GM20431 (cell line): ENCODE measurements around the gene TRPC6.

Experiments
- in situ Hi-C: fragments of 300-500 bp; cut with MseI, MboI; formaldehyde crosslinking; loops from one replicate; pipeline ENCODE4 v1.15.0; 2020; ENCODE audit warnings: low sequenced_read_pairs; ENCODE audit not compliant: unreplicated experiment

Gene TRPC6

DNA sequence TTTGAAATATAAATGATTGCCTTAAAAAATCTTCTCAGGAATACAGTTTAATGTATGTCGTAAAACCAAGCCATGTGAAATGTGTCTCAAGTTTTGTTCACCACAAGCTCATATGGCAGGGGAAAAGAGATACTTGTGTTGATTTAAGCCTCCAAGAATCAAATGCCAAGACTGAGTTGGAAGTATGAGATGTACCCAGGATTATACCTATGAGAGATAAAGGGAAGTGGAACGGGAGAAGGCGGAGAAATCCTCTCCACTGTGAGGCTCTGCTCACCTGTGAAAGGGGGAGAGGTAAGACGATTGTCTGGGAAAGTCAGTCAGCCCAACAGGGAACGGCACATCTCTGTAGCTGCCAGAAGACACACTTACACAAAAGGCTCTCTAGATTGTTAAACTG, 124.8 kb downstream of the TRPC6 start:
- in situ Hi-C loops = no loop called here

DNA sequence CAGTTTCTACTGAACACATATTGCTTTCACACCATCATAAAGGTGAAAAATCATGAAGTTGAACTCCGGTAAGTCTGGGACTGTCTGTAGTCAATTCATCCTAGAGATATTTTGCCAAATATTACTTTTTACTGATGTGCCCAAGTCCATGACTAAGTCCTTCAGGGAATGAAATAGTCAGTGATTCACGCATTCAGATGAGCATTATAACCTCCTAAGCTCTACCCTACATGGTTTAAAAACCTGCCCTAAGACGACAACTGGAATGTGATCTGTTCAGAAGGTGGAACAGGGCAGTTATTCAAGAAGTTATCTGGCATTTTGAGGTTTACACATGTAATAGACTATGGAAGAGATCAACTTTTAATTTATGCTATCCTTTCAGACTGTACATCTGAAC, 125.6 kb downstream of the TRPC6 start:
- in situ Hi-C loops = no loop called here

DNA sequence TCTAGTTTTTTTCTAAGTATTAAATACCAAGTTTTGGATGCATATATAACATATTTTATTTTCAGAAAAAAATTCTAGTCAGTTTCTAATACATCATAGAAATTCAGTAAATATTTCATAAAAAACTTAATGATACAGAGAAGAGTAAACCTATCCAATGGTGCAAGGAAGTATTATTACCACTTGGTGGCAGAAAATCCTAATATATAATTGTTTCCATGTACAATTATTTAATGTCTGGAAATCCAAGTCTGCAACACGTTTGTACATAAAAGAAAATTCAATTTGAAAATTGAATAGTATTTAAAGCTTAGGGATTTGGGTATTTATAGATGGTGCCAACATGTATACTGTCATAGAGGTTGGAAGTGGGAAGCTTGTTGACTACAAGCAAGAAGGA, 127.0 kb downstream of the TRPC6 start:
- in situ Hi-C loops = no loop called here

DNA sequence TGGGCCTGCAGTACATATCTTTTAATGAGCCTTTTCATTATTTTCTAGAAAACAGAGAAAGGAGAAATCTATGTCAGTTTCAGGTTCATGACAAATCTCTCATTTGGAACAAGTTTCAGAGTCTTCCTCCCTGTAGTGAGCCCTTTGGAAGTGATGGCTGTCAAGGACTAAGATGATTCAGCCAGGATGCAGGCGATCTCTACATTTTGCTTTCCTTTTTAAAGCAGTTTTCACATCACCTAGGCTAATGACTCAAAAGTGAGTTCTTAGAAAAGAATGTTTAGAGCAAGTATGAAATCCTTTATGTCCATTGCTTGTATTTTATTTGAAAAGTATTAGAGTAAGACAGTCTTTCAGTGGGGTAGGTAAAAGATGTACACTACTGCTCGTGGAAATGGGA, 130.1 kb downstream of the TRPC6 start:
- in situ Hi-C loops = no loop called here

DNA sequence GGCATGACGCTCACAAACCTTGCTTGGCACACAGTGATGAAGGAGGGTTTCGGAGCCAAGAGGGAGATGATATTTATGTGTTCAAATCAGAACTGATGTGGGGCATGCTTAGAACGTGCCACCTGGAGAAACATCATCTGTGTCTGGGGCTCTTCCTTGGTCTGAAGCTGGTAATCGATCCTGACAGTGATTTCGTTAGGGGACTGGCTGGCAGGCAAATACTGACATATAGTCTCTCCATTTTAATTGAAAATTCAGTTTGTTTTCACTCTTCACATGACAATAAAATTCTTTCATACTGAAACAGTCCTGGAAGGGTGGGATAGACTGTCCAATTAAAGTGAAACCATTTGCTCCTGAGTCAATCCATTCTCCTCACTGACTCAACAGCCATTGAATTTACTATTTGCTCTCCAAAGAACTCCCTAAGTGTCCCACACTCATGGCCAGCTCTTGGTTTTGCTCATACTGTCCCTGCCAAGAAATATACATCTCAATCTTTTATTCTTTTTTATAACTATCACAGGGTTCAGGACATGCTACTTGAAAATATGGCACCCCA, 134.8 kb downstream of the TRPC6 start:
- in situ Hi-C loops = loop anchor here (25.0 kb wide), 2 partner anchors 388 to 563 kb away; no protein-coding TSS in a partner anchor

DNA sequence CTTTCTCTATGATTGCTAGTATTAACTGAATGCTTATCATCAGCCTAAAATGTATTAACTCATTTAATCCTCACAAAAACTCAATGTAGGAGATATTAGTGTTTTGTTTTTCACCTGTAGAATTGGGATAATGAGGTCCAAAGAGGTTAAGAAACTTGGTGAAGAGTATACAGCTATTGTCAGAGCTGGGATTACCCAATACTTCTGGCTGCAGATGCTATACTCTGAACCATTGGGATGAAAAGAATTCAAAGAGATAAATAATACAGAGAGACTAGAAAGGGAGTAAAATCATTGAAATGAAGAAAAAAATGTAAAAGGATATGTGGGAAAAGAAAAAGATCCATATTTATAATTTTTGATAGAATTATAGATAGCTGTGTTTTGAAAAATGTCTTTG, 137.1 kb downstream of the TRPC6 start:
- in situ Hi-C loops = loop anchor here (25.0 kb wide), 2 partner anchors 391 to 566 kb away; no protein-coding TSS in a partner anchor

DNA sequence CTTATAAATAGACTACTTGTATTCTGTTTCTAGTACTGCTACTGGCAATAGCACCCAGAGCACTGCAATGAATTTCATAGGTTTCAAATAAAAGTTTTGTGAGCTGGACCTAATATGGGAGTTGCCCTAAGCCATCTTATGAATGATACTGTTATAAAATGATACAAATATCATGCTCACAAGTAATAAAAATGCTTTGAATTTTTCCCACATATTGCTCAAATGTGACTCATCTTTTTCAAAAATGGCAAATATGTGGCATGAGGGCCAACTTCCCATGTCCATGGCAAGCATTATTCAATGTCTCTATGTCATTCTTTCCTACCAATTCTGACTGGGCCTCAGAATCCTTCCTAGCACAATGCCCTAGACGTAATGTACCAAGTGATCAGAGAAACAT, 137.6 kb downstream of the TRPC6 start:
- in situ Hi-C loops = loop anchor here (25.0 kb wide), 2 partner anchors 391 to 566 kb away; no protein-coding TSS in a partner anchor

DNA sequence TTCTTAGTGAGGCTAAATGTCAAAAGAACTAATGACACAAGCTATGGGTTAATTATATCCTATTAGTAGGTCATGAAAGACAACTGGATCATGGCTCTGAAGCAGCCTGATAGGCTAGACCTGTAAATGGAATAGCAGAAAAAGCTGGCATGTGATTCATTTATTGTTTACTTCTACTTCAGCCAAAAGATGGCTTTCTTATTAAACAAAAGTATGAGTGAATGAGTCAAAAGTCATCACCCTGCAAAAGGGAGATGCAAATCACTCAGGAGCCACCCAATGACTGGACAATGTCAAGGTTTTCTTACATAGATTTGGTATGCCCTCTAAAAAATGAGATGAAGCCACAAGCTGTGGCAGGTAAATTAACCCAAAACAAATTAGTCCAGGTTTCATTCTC, 138.0 kb downstream of the TRPC6 start:
- in situ Hi-C loops = loop anchor here (25.0 kb wide), 2 partner anchors 392 to 567 kb away; no protein-coding TSS in a partner anchor

DNA sequence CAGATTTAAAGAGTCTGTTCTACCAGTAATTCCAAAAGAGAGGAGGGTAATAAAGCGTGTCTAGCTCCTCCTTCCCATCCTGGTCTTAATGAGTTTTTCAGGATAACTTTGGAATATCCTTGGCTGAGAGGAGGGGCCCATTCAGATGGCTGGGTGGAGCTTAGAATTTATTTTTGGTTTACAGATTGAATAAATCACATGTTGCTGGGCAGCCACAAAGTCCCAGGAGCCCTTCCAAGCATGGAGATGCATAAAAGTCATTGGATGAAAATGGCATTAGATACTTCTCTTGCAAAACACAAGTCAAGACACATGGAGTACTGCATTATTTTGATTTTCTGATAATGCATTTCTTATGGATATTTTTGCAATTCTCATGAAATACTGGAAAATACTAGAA, 139.0 kb downstream of the TRPC6 start:
- in situ Hi-C loops = loop anchor here (25.0 kb wide), 2 partner anchors 392 to 567 kb away; no protein-coding TSS in a partner anchor

DNA sequence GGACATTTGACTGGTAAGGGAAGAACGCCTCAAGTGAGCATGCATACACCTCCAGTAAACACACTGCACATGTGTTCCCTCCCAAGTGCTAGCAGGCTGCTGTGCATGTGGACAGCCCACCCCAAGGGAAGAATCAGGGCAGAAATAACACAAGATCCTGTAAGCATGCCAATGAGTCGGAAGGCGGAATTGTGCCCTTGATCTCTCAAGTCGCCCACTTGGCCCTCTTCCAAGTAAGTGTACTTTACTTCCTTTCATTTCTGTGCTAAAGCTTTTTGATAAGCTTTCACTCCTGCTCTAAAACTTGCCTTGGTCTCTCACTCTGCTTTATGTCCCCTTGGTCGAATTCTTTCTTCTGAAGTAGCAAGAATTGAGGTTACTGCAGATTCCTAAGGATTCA, 139.6 kb downstream of the TRPC6 start:
- in situ Hi-C loops = loop anchor here (25.0 kb wide), 2 partner anchors 393 to 568 kb away; no protein-coding TSS in a partner anchor

DNA sequence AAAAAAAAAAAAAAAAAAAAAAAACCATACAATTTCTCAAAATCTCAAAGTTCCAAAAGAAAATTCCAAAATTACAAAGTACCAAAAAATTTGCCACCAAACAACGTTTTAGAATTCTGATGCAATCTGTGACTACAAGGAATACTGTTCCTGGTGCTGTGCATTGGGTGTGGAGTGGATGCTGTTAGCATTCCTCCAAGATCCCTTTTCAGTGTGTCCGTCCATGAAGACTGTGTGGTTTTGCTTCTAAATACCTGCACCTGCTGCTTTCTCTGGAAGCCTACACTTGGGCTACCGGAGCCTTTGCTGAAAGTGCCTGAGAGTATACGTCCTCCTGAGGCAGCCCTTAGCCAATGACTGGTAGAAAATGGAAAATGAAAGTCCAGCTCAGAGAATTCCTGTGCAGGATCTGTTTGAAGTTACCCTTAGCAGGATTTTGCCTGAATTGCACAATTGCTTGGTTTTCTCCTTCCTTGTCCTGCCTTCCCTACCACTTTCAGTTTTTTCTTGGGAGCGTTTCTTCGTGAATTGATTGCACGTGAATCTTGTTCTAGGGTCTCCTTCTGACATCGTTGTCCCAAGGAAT, 140.8 kb downstream of the TRPC6 start:
- in situ Hi-C loops = loop anchor here (25.0 kb wide), 2 partner anchors 394 to 569 kb away; no protein-coding TSS in a partner anchor

DNA sequence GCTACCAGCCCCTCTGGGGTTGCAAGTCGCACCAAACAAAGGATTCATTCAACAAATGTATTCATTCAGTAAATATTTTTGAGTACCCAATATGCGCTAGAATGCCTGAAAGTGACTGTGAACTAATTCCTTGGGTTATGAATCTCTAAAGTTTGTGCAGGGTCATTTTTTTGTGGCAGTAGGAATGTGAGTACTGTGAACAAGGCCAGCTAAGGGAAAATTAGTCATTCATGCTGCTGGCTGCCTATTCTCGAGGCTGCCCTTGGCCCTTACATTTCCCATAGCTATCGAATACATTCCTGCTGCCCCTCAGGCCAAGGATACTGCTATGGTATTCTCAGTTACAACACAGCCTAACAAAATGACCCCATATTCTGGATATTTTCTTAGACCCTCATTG, 141.6 kb downstream of the TRPC6 start:
- in situ Hi-C loops = loop anchor here (25.0 kb wide), 2 partner anchors 395 to 570 kb away; no protein-coding TSS in a partner anchor

DNA sequence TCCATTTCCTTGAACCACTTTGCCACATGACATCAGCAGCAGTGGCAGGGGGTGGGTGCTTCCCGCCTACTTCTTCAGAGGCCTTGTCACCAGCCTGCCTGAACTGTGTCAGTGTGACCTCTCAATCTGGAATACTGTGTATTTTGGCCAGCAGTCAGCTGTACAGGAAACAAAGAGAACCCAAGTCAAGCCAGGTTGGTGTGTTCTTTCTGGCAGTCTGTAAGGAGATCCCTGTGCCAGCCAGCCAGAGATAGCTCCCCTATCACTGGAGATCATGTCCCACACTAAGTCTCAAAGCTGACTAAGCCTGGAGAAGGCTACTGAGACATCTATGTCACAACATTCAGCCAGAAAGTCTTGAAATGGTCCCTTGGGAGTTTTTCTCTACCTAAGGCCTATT, 142.1 kb downstream of the TRPC6 start:
- in situ Hi-C loops = loop anchor here (25.0 kb wide), 2 partner anchors 396 to 571 kb away; no protein-coding TSS in a partner anchor

DNA sequence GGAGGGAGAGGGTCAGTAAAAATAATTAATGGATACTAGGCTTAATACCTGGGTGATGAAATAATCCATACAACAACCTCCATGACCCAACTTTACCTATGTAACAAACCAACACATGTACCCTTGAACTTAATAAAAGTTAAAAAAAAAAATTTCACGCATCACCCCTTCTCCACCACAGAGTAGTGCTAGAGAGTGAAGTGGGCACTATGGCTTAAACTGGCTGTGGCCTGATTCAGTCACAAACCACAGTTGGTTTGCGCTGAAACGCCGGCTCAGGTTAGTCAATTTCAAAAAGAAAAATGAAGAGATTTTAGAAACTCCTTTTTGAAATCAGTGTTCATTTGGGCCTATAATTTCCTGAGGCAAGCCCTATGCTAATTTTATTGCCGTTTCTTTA, 144.3 kb downstream of the TRPC6 start:
- in situ Hi-C loops = loop anchor here (25.0 kb wide), 2 partner anchors 398 to 573 kb away; no protein-coding TSS in a partner anchor

DNA sequence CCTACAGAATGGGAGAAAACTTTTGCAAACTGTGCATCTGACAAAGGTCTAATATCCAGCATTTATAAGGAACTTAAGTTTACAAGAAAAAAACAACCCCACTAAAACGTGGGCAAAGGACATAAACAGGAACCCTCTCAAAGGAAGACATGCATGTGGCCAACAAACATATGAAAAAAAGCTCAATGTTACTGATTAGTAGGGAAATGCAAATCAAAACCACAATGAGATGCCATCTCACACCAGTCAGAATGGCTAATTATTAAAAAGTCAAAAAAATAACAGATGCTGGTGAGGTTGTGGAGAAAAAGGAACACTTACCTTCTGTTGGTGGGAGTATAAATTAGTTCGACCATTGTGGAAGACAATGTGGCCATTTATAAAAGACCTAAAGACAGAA, 145.1 kb downstream of the TRPC6 start:
- in situ Hi-C loops = loop anchor here (25.0 kb wide), 2 partner anchors 399 to 574 kb away; no protein-coding TSS in a partner anchor

DNA sequence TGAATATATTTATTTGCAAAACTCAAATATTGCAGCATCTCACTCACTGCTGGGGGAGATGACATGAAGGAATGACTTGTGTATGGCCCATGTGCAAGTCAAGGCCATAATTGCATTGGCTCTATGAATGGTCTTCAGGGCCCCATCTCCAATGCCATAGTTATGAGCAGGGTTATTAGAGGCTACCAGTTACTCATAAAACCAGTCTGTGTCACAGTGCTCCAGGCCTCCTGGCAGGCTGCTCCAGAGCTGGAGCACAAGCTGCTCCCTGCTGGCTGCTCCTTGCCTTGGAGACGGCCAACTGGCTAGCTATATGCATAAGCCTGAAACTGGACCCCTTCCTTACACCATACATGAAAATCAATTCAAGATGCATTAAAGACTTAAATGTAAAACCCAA, 145.7 kb downstream of the TRPC6 start:
- in situ Hi-C loops = loop anchor here (25.0 kb wide), 2 partner anchors 399 to 574 kb away; no protein-coding TSS in a partner anchor

DNA sequence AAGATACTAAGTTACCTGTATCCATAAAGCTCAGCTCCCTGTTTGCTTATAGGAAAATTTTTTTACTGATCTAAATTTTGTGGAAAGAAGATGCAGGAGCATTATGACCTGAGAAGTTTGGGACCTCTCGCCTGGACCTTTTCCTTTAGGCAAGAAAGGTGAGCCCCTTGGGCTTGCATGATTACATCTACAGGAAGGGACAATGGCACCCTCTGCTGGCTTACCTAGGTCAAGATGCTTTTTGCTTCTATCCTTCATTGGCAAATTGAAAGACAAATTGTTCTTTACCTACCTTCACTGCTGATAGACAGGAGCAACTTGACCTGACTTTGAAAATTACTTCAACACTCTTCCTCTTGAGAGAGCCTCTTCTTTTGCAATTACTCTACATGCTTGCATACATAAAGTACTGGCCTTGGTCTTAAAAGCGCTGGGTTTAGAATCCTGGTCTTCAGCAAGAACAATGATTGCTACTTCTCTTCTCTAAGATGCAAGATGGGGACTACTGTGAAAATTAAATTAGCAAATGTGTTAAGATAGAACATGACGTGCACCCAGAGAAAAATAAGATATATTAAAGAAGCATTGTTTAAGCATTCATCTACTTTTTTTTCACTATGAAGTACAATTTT, 147.2 kb downstream of the TRPC6 start:
- in situ Hi-C loops = loop anchor here (25.0 kb wide), 2 partner anchors 401 to 576 kb away; no protein-coding TSS in a partner anchor

DNA sequence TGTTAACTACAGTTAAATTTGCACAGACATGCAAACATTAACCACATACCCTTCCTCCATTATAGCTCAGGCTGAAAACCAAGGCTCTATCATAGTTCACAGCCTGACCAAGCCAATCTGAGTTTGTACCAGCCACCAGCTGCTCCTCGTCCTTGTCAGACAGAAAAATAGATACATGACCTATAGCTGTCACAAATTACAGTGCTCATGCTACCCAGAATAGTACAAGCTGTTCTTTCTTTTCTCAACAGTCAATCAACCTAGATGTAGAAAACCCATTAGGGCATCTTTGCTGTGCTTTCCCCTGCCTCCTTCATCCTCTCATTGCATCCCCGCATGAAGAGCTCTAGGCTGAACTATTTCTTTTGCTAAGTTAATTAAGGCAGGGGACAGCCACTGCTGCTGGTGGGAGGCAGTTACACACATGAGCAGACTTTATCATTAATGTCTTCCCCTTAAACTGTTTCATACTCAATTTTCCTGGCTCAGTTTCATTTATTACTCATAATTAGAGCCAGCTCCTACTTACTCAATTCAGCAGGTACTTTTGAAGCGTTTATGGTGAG, 148.3 kb downstream of the TRPC6 start:
- in situ Hi-C loops = loop anchor here (25.0 kb wide), 2 partner anchors 402 to 577 kb away; no protein-coding TSS in a partner anchor

DNA sequence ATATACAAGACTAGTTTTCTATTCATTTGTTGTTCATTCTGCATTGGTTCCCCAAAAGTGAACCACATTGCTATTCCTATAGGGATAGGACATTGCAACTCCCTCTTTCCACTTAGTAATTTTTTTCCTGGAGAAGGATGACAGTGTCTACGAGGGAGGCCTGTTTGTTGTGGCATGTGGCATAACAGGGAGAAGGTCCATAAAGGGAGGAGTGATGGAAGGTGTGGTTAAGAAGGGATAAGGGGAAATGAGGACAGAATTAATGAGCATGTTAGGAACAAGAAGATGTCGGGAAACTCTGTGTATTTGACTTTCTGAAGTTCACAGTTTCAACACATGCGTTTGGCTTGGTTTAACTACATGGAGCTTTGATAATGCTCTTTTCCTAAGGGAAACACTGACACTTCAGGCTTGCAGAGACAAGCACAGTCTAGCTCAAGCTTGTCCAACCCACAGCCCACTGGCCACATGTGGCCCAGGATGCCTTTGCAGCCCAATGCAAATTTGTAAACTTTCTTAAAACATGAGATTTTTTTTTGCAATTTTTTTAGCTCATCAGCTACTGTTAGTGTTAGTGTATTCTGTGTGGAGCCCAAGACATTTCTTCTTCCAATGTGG, 149.7 kb downstream of the TRPC6 start:
- in situ Hi-C loops = loop anchor here (25.0 kb wide), 2 partner anchors 403 to 578 kb away; no protein-coding TSS in a partner anchor

DNA sequence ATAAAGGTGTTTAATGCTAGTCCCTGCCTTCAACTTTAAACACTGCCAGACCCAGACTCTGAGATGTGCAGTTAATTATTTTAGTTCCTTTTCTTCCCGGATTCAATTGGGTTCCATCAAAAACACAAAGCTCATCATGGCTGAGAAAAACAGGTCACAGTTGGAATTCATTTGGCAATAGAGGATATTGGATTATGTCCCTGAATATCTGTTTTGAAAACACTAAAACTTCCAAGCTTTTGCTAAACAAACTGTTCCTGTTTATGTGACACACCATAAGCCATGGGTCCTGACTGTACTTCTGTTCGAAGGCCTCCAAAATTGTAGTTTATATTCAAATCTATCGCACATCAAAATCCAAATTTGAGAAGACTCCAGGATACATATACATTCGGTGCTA, 150.7 kb downstream of the TRPC6 start:
- in situ Hi-C loops = loop anchor here (25.0 kb wide), 2 partner anchors 404 to 579 kb away; no protein-coding TSS in a partner anchor
